Measurements from ENCODE around the gene PSD2. TPM values are rescaled to one million over a fixed set of nuclear protein-coding genes. Genes with fewer than 3 reads are reported as not detected.
A peak's percentile ranks its signal among the peaks of the same experiment; 100 is the strongest.

The PSD2 gene
- polyA plus RNA-seq, 3 donors = not detected

- Mint-ChIP-seq H3K4me3 (peak overlapping the region in 1 of 2 donors; percentile 72), H3K27me3 (ENCODE audit: low read depth in 3 of 3) (peaks cover 89 to 97% (median 95%) of the 10 kb centered on the region in 3 donors), H3K9me3 (peaks cover 0 to 7% (median 2%) of the 10 kb centered on the region in 7 donors), H3K36me3 (peaks cover 0 to 3% of the 10 kb centered on the region in 2 donors), H3K27ac (no peak overlapping the region), H3K4me1 (peaks cover 9% of the 10 kb centered on the region)
- no peaks in the 10 kb centered on the region for H3K4me1 ChIP-seq (ENCODE audit: control insufficient read depth in 1 of 2, insufficient read depth in 2 of 2, low read length in 2 of 2)
- H3K36me3 ChIP-seq (replicated peaks in 1 of 2; ENCODE audit: control insufficient read depth in 1 of 2, insufficient read depth in 2 of 2, low read length in 2 of 2) = no peaks in the 10 kb centered on the region
- H3K4me2 ChIP-seq (replicated peaks; ENCODE audit: extremely low read depth, low read length, poor library complexity, severe bottlenecking) = no peak overlapping the region
- H3K9ac ChIP-seq (ENCODE audit: insufficient read depth, low read length, poor library complexity, severe bottlenecking) = no peak overlapping the region
- H3K27ac ChIP-seq (ENCODE audit: low read depth in 1 of 2, low read length in 2 of 2) = no peak overlapping the region
- no peaks in the 10 kb centered on the region for H4K20me1 ChIP-seq (ENCODE audit: insufficient read depth, low read length)
- no peak overlapping the region for H3K4me3 ChIP-seq (replicated peaks in 1 of 3; ENCODE audit: low read depth in 2 of 3, low read length in 3 of 3)
- no peak for TF ChIP-seq CTCF (IDR thresholded peaks at IDR 0.05)
- DNase-seq = no peak
- no peak overlapping the region for H2AFZ ChIP-seq (ENCODE audit: insufficient read depth, low read depth, low read length, poor library complexity, severe bottlenecking)
- 19% methylated on average over 35 of the region's 52 CpGs for WGBS (ENCODE audit: insufficient coverage)
- intact Hi-C loops (cut with micrococcal nuclease) = no loop called here
- no peaks in the 10 kb centered on the region for H3K79me2 ChIP-seq (ENCODE audit: insufficient read depth, low read length)
- H3K27me3 ChIP-seq (ENCODE audit: control insufficient read depth in 2 of 2, insufficient read depth in 2 of 2, low read length in 2 of 2) = peaks cover 40 to 96% of the 10 kb centered on the region in 2 donors
- peaks cover 0 to 18% of the 10 kb centered on the region in 2 donors for H3K9me3 ChIP-seq (replicated peaks in 1 of 2; ENCODE audit: control insufficient read depth in 1 of 2, insufficient read depth in 1 of 2, low read length in 2 of 2)
Observed at GRCh38 chr5:139755892-139756671, 39.5 kb upstream of the PSD2 start.

DNA sequence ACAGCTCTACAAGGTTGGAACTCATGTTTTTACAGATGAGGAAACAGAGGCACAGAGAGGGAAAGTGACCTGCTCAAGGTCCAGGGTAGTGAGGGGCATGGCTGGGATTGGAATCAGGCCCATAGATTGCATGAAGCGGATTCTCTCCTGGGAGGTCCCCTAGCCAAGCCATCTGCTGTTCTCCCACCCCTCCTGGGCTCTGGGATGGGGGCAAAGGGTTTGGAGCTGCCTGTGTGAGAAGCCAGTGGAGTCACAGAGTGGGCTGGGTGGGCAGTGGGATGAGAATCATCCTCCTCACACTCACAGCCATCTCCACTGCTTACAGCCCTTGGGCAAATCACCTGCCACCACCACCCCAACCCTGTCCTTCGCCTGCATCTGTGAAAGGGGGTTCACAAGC, 38.6 kb upstream of the PSD2 start:
- no peak overlapping the region for H3K27ac Mint-ChIP-seq

More for the DNA sequence above, 38.6 kb upstream of the PSD2 start:
- Histone ChIP-seq H3K9me3 (replicated peaks in 1 of 2; ENCODE audit: control insufficient read depth in 1 of 2, insufficient read depth in 1 of 2, low read length in 2 of 2) (peaks cover 0 to 18% of the 10 kb centered on the region in 2 donors), H2AFZ (ENCODE audit: insufficient read depth, low read depth, low read length, poor library complexity, severe bottlenecking) (no peak overlapping the region), H4K20me1 (ENCODE audit: insufficient read depth, low read length) (no peaks in the 10 kb centered on the region), H3K4me2 (replicated peaks; ENCODE audit: extremely low read depth, low read length, poor library complexity, severe bottlenecking) (no peak overlapping the region), H3K4me1 (ENCODE audit: control insufficient read depth in 1 of 2, insufficient read depth in 2 of 2, low read length in 2 of 2) (no peaks in the 10 kb centered on the region), H3K36me3 (replicated peaks in 1 of 2; ENCODE audit: control insufficient read depth in 1 of 2, insufficient read depth in 2 of 2, low read length in 2 of 2) (no peaks in the 10 kb centered on the region), H3K79me2 (ENCODE audit: insufficient read depth, low read length) (no peaks in the 10 kb centered on the region), H3K27me3 (ENCODE audit: control insufficient read depth in 2 of 2, insufficient read depth in 2 of 2, low read length in 2 of 2) (peaks cover 45 to 95% of the 10 kb centered on the region in 2 donors), H3K27ac (ENCODE audit: low read depth in 1 of 2, low read length in 2 of 2) (no peak overlapping the region), H3K4me3 (replicated peaks in 1 of 3; ENCODE audit: low read depth in 2 of 3, low read length in 3 of 3) (no peak overlapping the region), H3K9ac (ENCODE audit: insufficient read depth, low read length, poor library complexity, severe bottlenecking) (no peak overlapping the region)
- Mint-ChIP-seq H3K36me3 (peaks cover 0 to 3% of the 10 kb centered on the region in 2 donors), H3K4me1 (peaks cover 9% of the 10 kb centered on the region), H3K27me3 (ENCODE audit: low read depth in 3 of 3) (peaks cover 90 to 96% (median 95%) of the 10 kb centered on the region in 3 donors), H3K9me3 (peaks cover 0 to 7% (median 2%) of the 10 kb centered on the region in 7 donors), H3K4me3 (peak overlapping the region in 1 of 2 donors; percentile 72)
- DNase-seq = no peak
- TF ChIP-seq CTCF (IDR thresholded peaks at IDR 0.05) = no peak
- no CpG with 5 or more reads among the region's 2 CpGs for WGBS (ENCODE audit: insufficient coverage)
- intact Hi-C loops (cut with micrococcal nuclease) = no loop called here
